ENCODE measurements around the gene UNC79. TPM values are rescaled to one million over a fixed set of nuclear protein-coding genes. Genes with fewer than 3 reads are reported as not detected.

Gene UNC79
- total RNA-seq, 1 donor: under 0.01 TPM

DNA sequence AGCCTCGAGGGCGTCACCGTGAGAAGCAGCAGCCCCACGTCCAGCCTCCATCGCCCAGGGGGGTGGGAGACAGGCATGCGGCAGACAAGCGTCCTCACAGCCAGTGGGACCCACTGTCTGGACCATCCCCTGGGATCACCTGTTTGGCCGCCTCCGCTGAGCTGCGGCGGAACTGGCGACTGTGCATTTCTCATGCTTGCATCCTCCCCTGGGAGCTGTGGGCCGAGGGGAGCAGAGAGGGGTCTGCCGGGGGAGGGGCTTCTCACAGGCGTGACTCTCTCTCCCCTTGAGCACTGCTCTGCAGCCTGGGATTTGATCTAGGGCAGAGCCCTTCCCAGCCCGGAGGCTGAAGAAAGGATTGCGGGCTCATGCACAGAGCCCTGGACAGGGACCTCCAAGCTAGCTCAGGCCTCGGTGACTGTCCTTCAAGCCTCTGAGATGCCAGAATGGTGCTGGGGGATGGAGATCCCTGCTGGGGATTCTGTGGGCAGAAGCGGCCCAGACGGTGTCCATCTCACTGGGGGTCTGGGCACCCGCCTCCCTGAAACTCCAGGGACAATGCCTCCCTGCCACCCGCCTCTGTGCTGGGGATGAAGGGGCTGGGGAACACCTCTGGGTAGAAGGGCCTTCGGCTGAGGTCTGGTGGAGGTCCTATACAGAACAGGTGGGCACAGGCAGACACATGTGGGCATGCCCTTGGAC, 296.5 kb downstream of the UNC79 start:
- H3K4me3 ChIP-seq (ENCODE audit: low read depth, low read length): no peak overlapping the region
- TF ChIP-seq CTCF (IDR thresholded peaks at IDR 0.05; ENCODE audit: insufficient read depth, low read depth, low read length): no peak
- DNase-seq (ENCODE audit: low read depth): no peak

GRCh38 chr14:93727917-93728650, 297.3 kb downstream of the UNC79 start:
- DNase-seq (ENCODE audit: low read depth): no peak
- no peak for TF ChIP-seq CTCF (IDR thresholded peaks at IDR 0.05; ENCODE audit: insufficient read depth, low read depth, low read length)
- no peak overlapping the region for H3K4me3 ChIP-seq (ENCODE audit: low read depth, low read length)

DNA sequence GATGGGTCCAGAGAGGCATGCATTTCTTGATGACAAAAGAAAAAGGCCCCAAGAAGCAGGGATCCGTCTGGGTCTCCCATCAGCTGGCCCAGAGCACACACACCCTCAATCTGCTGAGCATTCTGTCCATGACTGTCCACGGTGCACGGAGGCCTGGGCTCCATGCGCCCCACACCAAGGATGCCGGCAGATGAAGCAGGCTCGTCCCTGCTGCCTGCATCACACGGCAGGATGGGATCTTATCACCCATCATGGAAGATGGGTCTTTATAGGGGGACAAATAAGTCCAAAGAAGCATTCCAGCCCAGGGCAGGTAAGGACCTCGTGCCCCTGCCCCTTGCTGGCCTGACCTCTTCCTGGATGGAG, 297.9 kb downstream of the UNC79 start:
- no peak for DNase-seq (ENCODE audit: low read depth)
- TF ChIP-seq CTCF (IDR thresholded peaks at IDR 0.05; ENCODE audit: insufficient read depth, low read depth, low read length): no peak
- no peak overlapping the region for H3K4me3 ChIP-seq (ENCODE audit: low read depth, low read length)

GRCh38 chr14:93729993-93730392, 299.3 kb downstream of the UNC79 start:
- no peak for DNase-seq (ENCODE audit: low read depth)
- TF ChIP-seq CTCF (IDR thresholded peaks at IDR 0.05; ENCODE audit: insufficient read depth, low read depth, low read length): no peak
- H3K4me3 ChIP-seq (ENCODE audit: low read depth, low read length): no peak overlapping the region

- no peak overlapping the region for H3K4me3 ChIP-seq (ENCODE audit: low read depth, low read length)
- no peak for TF ChIP-seq CTCF (IDR thresholded peaks at IDR 0.05; ENCODE audit: insufficient read depth, low read depth, low read length)
- DNase-seq (ENCODE audit: low read depth): no peak
Observed at GRCh38 chr14:93731753-93732152, 301.0 kb downstream of the UNC79 start.

DNA sequence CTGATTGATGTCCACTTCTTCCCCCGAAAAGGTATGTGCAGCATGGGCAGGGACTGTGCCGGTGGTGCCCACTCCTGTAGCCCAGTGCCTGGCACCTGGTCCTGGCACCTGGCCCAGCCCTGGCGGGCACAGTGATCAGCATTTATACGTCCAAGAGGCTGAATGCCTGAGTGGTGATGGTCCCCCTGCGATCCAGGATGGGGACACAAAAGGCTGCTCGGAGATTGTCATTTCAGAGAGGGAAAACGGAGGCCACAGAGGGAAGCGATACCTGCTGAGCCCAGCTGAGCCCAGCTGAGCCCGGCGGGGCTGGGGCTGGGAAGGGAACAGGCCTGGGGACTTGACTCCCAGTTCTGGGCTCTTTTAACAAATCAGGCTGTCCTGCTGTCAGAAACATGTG, 301.8 kb downstream of the UNC79 start:
- DNase-seq (ENCODE audit: low read depth): no peak
- no peak overlapping the region for H3K4me3 ChIP-seq (ENCODE audit: low read depth, low read length)
- no peak for TF ChIP-seq CTCF (IDR thresholded peaks at IDR 0.05; ENCODE audit: insufficient read depth, low read depth, low read length)

Measured in fibroblast of villous mesenchyme (primary cell).